IMR-90 (cell line): Measurements from ENCODE around the gene ZNF639. TPM values are rescaled to one million over a fixed set of nuclear protein-coding genes. Genes with fewer than 3 reads are reported as not detected.

ENCODE experiments used
- ATAC-seq: fragments of 200-7000 bp; cut with Tn5 transposase; 2 replicates; pipeline ENCODE4 v1.9.1; 2020; ENCODE audit warnings: low read depth, mild to moderate bottlenecking, moderate library complexity
- BruUV-seq: library from RNA; stranded (reverse); fragments of 400-500 nt; replicated peaks from 2 replicates; lab custom pipeline; 2021; lab: Mats Ljungman, UMichigan
- CTCF ChIA-PET: fragments of 300-600 bp; formaldehyde crosslinking; extraction: SDS; loops from one replicate; lab custom pipeline; 2021; ENCODE audit warnings: antibody characterized with exemption; lab: Yijun Ruan, JAX
- POLR2A ChIA-PET: fragments of 300-600 bp; sonication (Branson Sonifier 250); formaldehyde crosslinking; loops from one replicate; lab custom pipeline; 2022; ENCODE audit warnings: antibody characterized with exemption; ENCODE audit not compliant: unreplicated experiment; lab: Charles Lee
- DNase-seq: peaks from one replicate; pipeline ENCODE4 v3.0.0; 2013
- H2AFZ ChIP-seq: replicated peaks from 2 replicates; pipeline ENCODE3; 2013; ENCODE audit warnings: low read length, mild to moderate bottlenecking; ENCODE audit not compliant: poor library complexity
- H2AK5ac ChIP-seq: 2 replicates; pipeline ENCODE4 v1.6.1; 2013; ENCODE audit warnings: low read depth, low read length, inconsistent platforms
- H2AK9ac ChIP-seq: replicated peaks from 2 replicates; pipeline ENCODE3; 2013; ENCODE audit warnings: mild to moderate bottlenecking, low read depth, low read length, moderate library complexity; ENCODE audit not compliant: poor library complexity
- H2BK120ac ChIP-seq: 2 replicates; pipeline ENCODE4 v1.6.1; 2013; ENCODE audit warnings: low read depth, low read length, inconsistent platforms
- H2BK15ac ChIP-seq: 3 replicates; pipeline ENCODE4 v1.6.1; 2013; ENCODE audit warnings: low read depth, low read length, inconsistent platforms
- H2BK20ac ChIP-seq: 2 replicates; pipeline ENCODE4 v1.6.1; 2013; ENCODE audit warnings: low read depth, mild to moderate bottlenecking, inconsistent platforms, low read length, moderate library complexity
- H2BK5ac ChIP-seq: 2 replicates; pipeline ENCODE4 v1.6.1; 2013; ENCODE audit warnings: mild to moderate bottlenecking, low read depth, low read length, inconsistent platforms; ENCODE audit not compliant: poor library complexity, severe bottlenecking
- H3K14ac ChIP-seq: replicated peaks from 2 replicates; pipeline ENCODE4 v1.6.1; 2013; ENCODE audit warnings: low read depth, low read length, inconsistent platforms
- H3K18ac ChIP-seq: 2 replicates; pipeline ENCODE4 v1.6.1; 2013; ENCODE audit warnings: low read depth, low read length, control low read depth
- H3K23ac ChIP-seq: 2 replicates; pipeline ENCODE4 v1.6.1; 2013; ENCODE audit warnings: low read depth, low read length, inconsistent platforms
- H3K27ac ChIP-seq: 2 replicates; pipeline ENCODE4 v1.5.1; 2013; ENCODE audit warnings: mild to moderate bottlenecking, control low read depth, low read length; ENCODE audit not compliant: insufficient read depth
- H3K27me3 ChIP-seq: 2 replicates; pipeline ENCODE4 v1.6.1; 2013; ENCODE audit warnings: low read length; ENCODE audit not compliant: control insufficient read depth, insufficient read depth
- H3K36me3 ChIP-seq: 2 replicates; pipeline ENCODE4 v1.6.1; 2013; ENCODE audit warnings: low read length, mixed read lengths; ENCODE audit not compliant: control insufficient read depth, insufficient read depth
- H3K4ac ChIP-seq: 2 replicates; pipeline ENCODE4 v1.6.1; 2013; ENCODE audit warnings: low read depth, low read length, inconsistent platforms
- H3K4me1 ChIP-seq: 2 replicates; pipeline ENCODE4 v1.6.1; 2013; ENCODE audit warnings: low read length, mixed read lengths; ENCODE audit not compliant: control insufficient read depth, insufficient read depth
- H3K4me2 ChIP-seq: 2 replicates; pipeline ENCODE4 v1.6.1; 2013; ENCODE audit warnings: low read depth, mild to moderate bottlenecking, control low read depth, low read length, moderate library complexity
- H3K4me3 ChIP-seq: 2 replicates; pipeline ENCODE4 v1.5.1; 2013; ENCODE audit warnings: low read depth, mild to moderate bottlenecking, control low read depth, low read length, moderate library complexity; ENCODE audit not compliant: insufficient read depth
- H3K56ac ChIP-seq: 2 replicates; pipeline ENCODE4 v1.6.1; 2013; ENCODE audit warnings: low read length, inconsistent platforms; ENCODE audit not compliant: insufficient read depth; ENCODE audit errors: extremely low read depth
- H3K79me1 ChIP-seq, 2 experiments: 2 replicates each; pipeline ENCODE4 v1.6.1; 2013; ENCODE audit warnings: low read length in 2 of 2, inconsistent platforms in 1 of 2, low read depth in 1 of 2
- H3K9ac ChIP-seq: 2 replicates; pipeline ENCODE4 v1.6.1; 2013; ENCODE audit warnings: low read depth, low read length, control low read depth
- H3K9me1 ChIP-seq: 2 replicates; pipeline ENCODE4 v1.6.1; 2013; ENCODE audit warnings: low read length, inconsistent platforms; ENCODE audit not compliant: insufficient read depth
- H3K9me3 ChIP-seq: 2 replicates; pipeline ENCODE4 v1.6.1; 2013; ENCODE audit warnings: low read length; ENCODE audit not compliant: control insufficient read depth, insufficient read depth
- H4K20me1 ChIP-seq: 2 replicates; pipeline ENCODE4 v1.6.1; 2013; ENCODE audit warnings: low read length, inconsistent platforms; ENCODE audit not compliant: insufficient read depth
- H4K5ac ChIP-seq: 2 replicates; pipeline ENCODE4 v1.6.1; 2013; ENCODE audit warnings: mild to moderate bottlenecking, low read depth, low read length, control low read depth
- H4K8ac ChIP-seq, 2 experiments: 2 replicates each; pipeline ENCODE4 v1.6.1; 2013; ENCODE audit warnings: low read depth in 2 of 2, low read length in 2 of 2, control low read depth in 1 of 2, inconsistent platforms in 1 of 2
- H4K91ac ChIP-seq: 2 replicates; pipeline ENCODE4 v1.6.1; 2013; ENCODE audit warnings: low read depth, low read length, inconsistent platforms; ENCODE audit not compliant: insufficient read depth
- CHD1 ChIP-seq: IDR thresholded peaks from 2 replicates; pipeline ENCODE4 v1.6.1; 2012; ENCODE audit warnings: low read depth, low read length, improper control_type of control experiment
- MAFK ChIP-seq: IDR thresholded peaks from 2 replicates; pipeline ENCODE4 v1.6.1; 2012; ENCODE audit warnings: low read depth, low read length, improper control_type of control experiment
- MAZ ChIP-seq: IDR thresholded peaks from 2 replicates; pipeline ENCODE4 v1.6.1; 2012; ENCODE audit warnings: low read depth, mild to moderate bottlenecking, low read length, improper control_type of control experiment, moderate library complexity, borderline replicate concordance
- POLR2A ChIP-seq: IDR thresholded peaks from 2 replicates; pipeline ENCODE4 v1.6.1; 2012; ENCODE audit warnings: mild to moderate bottlenecking, low read depth, low read length
- RAD21 ChIP-seq: IDR thresholded peaks from 2 replicates; pipeline ENCODE4 v1.6.1; 2012; ENCODE audit warnings: low read length, improper control_type of control experiment
- SMC3 ChIP-seq: fragments of 150-350 bp; IDR thresholded peaks from 2 replicates; pipeline ENCODE4 v1.6.1; 2016; ENCODE audit warnings: low read depth, mild to moderate bottlenecking, antibody characterized with exemption, low read length, moderate library complexity
- USF2 ChIP-seq: fragments of 150-350 bp; IDR thresholded peaks from 2 replicates; pipeline ENCODE4 v1.6.1; 2017; ENCODE audit warnings: mild to moderate bottlenecking, antibody characterized with exemption, low read length, low read depth
- WGBS, 2 experiments: methylation state at CpG; one replicate each; pipeline versions ENCODE4 v1.1.5 to v1.1.7; 2013; ENCODE audit warnings: missing lambda C conversion rate in 2 of 2; ENCODE audit not compliant: insufficient read length in 1 of 2; ENCODE audit errors: extremely low coverage in 2 of 2; 5-methylcytosine and 5-hydroxymethylcytosine counted together
- dilution Hi-C: fragments of 300-500 bp; cut with HindIII; formaldehyde crosslinking; loops from one replicate; pipeline ENCODE4 v1.14.3; 2018; ENCODE audit warnings: low sequenced_read_pairs; ENCODE audit not compliant: unreplicated experiment
- in situ Hi-C: fragments of 300-500 bp; cut with MboI; formaldehyde crosslinking; loops from 3 replicates; pipeline ENCODE4 v1.14.3; 2019; ENCODE audit warnings: low sequenced_read_pairs, inconsistent platforms, mixed read lengths
- intact Hi-C: fragments of 100-400 bp; cut with micrococcal nuclease; formaldehyde crosslinking; loops from 2 replicates; pipeline ENCODE4 v1.10.0; 2022
- polyA plus RNA-seq, 3 experiments: library from polyadenylated mRNA; depleted of rRNA; stranded (reverse); fragments of >200 nt; gene quantifications; 2 replicates each; pipeline ENCODE4 v1.2.3, GENCODE V29; 2012; ENCODE audit warnings: low replicate concordance in 1 of 3
- total RNA-seq: library from RNA; depleted of rRNA; stranded (reverse); fragments of >200 nt; gene quantifications from 2 replicates; pipeline ENCODE4 v1.2.3, GENCODE V29; 2012

Gene ZNF639
- total and polyA plus RNA-seq, 2 of the 4 experiments (the other 2 are of a cell fraction), result 15.9 to 50.5 TPM

GRCh38 chr3:179330438-179330837 is 7.6 kb downstream of the ZNF639 start:
- no TSS peak for BruUV-seq

More at GRCh38 chr3:179330438-179330837, 7.6 kb downstream of the ZNF639 start:
- Histone ChIP-seq H2BK120ac (no peak overlapping the region), H3K27me3 (no peaks in the 10 kb centered on the region), H2AK5ac (no peak overlapping the region), H3K23ac (no peak overlapping the region), H3K9ac (no peak overlapping the region), H3K4me2 (no peak overlapping the region), H3K9me3 (no peaks in the 10 kb centered on the region), H3K79me1 (peaks cover 17 to 26% of the 10 kb centered on the region in 2 experiments), H3K14ac (no peak overlapping the region; the same call in 1 of the 2 replicates), H3K4ac (no peak overlapping the region), H2AK9ac (no peak overlapping the region), H3K27ac (no peak overlapping the region), H4K5ac (no peak overlapping the region), H2BK5ac (no peak overlapping the region), H4K20me1 (no peaks in the 10 kb centered on the region), H3K4me3 (no peak overlapping the region), H2AFZ (no peak overlapping the region), H3K9me1 (0 out of 2 replicates have a peak, but pooled peaks cover under 1% of the 10 kb centered on the region), H2BK20ac (no peak overlapping the region), H3K36me3 (peaks cover 41% of the 10 kb centered on the region), H4K8ac (no peak overlapping the region), H3K18ac (no peak overlapping the region), H2BK15ac (no peak overlapping the region), H3K56ac (no peak overlapping the region), H4K91ac (no peak overlapping the region), H3K4me1 (0 out of 2 replicates have a peak, but pooled peaks cover 2% of the 10 kb centered on the region)
- dilution Hi-C loops (no loop called here), intact Hi-C loops (no loop called here), in situ Hi-C loops (loop anchor here (10.0 kb wide), 1 partner anchor 224 kb away; no protein-coding TSS in a partner anchor)
- POLR2A ChIA-PET, result no interaction called here
- 83% methylated on average over 1 of the region's 1 CpG; no CpG with 5 or more reads in 1 of the 2 experiments for WGBS, 2 experiments
- CTCF ChIA-PET, result no interaction called here
- peak; percentile 26 for DNase-seq
- ATAC-seq, result peak; percentile 51; the same call in 1 of the 2 replicates
- TF ChIP-seq SMC3 (no peak), POLR2A (no peak), USF2 (no peak), MAZ (no peak), RAD21 (no peak), MAFK (no peak), CHD1 (no peak)
